ENCODE measurements around the gene ZFYVE1. TPM values are rescaled to one million over a fixed set of nuclear protein-coding genes. Genes with fewer than 3 reads are reported as not detected.

The ZFYVE1 gene, protein sequence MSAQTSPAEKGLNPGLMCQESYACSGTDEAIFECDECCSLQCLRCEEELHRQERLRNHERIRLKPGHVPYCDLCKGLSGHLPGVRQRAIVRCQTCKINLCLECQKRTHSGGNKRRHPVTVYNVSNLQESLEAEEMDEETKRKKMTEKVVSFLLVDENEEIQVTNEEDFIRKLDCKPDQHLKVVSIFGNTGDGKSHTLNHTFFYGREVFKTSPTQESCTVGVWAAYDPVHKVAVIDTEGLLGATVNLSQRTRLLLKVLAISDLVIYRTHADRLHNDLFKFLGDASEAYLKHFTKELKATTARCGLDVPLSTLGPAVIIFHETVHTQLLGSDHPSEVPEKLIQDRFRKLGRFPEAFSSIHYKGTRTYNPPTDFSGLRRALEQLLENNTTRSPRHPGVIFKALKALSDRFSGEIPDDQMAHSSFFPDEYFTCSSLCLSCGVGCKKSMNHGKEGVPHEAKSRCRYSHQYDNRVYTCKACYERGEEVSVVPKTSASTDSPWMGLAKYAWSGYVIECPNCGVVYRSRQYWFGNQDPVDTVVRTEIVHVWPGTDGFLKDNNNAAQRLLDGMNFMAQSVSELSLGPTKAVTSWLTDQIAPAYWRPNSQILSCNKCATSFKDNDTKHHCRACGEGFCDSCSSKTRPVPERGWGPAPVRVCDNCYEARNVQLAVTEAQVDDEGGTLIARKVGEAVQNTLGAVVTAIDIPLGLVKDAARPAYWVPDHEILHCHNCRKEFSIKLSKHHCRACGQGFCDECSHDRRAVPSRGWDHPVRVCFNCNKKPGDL
- 9.1 and 10.8 TPM in 2 replicates for total RNA-seq (2014; rRNA removed; shearing (Covaris generic); ENCODE audit: low replicate concordance)

DNA sequence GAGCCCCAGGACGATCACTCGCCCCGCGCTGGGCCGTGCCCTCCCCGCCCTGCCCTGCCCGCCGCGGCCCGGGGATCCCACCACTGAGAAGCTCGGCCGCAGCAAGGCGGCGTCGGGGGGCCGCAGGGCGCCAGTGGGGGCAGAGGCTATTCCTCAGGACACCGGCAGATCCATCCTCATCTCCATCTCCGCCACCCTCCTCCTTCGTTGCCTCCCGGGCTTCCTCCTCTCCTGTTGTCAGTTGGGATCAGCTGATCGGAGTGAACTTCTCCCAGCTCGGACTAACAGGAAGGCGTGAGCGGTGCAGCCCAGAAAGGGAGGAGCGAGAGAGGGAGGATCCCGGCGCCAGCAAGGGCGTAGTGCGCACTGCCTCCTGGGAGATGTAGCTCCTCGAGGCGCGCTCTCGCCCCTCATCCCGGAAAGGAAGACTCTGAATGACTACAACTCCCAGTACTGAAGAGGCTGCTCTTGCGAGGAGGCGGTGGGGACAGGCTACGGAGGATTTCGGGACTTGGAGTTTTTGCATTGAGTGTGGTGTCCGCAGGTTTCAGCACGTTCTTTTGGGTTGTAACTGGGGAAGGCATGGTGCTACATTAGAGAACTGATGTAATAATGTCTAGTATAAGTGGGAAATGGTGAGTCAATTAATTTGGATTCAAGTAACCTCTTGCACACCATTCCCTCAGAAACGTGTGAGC lies at the start of gene ZFYVE1:
ZFYVE1 (minus strand) TSS at position 262 of the 698 bp plus-strand sequence. CDS start 2,598 bp downstream, outside the sequence.
- Histone ChIP-seq H3K4me3 (ENCODE audit: low read length) (peak within 1 kb of the TSS; percentile 94), H3K9ac (ENCODE audit: low read length) (peak within 1 kb of the TSS; percentile 74)

DNA sequence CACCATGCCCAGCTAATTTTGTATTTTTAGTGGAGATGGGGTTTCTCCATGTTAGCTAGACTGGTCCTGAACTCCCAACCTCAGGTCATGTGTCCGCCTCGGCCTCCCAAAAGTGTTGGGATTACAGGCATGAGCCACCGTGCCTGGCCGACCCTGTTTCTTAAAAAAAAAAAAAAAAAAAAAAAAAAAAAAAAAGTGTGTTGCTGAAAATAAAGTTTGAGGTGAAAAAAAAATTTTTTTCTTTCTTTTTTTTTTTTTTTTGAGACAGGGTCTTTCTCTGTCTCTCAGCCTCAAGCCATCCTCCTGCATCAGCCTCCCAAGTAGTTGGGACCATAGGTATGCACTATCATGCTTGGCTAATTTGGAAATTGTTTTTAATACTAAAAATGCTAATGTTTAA lies 42.7 kb upstream of the ZFYVE1 start:
- H4K20me1 ChIP-seq (ENCODE audit: insufficient read depth, low read depth, low read length): peaks cover 67% of the 10 kb centered on the region
- H3K9ac ChIP-seq (ENCODE audit: low read length): no peak overlapping the region
- DNase-seq: no peak
- no peaks in the 10 kb centered on the region for H3K9me2 ChIP-seq (replicated peaks; ENCODE audit: insufficient read depth, low read length)
- H2AFZ ChIP-seq (ENCODE audit: low read length): no peak overlapping the region
- H3K27me3 ChIP-seq (ENCODE audit: low read length): no peaks in the 10 kb centered on the region
- H3K36me3 ChIP-seq (ENCODE audit: insufficient read depth, low read length): peaks cover 61% of the 10 kb centered on the region; the same call in 1 of the 2 replicates
- no peak overlapping the region for H3K4me2 ChIP-seq (ENCODE audit: low read depth, low read length, poor library complexity, severe bottlenecking)
- H3K4me1 ChIP-seq (ENCODE audit: low read length): no peaks in the 10 kb centered on the region
- H3K27ac ChIP-seq (ENCODE audit: low read length): no peak overlapping the region
- peaks cover 99% of the 10 kb centered on the region for H3K79me2 ChIP-seq (ENCODE audit: low read length)
- no peaks in the 10 kb centered on the region for H3K9me3 ChIP-seq (ENCODE audit: low read length)
- no peak overlapping the region for H3K4me3 ChIP-seq (ENCODE audit: low read length)

More for the DNA sequence above, at the start of gene ZFYVE1:
- H2AFZ ChIP-seq (ENCODE audit: low read length): peak within 1 kb of the TSS; percentile 92
- peak within 1 kb of the TSS; percentile 76 for H3K4me2 ChIP-seq (ENCODE audit: low read depth, low read length, poor library complexity, severe bottlenecking)
- H3K27ac ChIP-seq (ENCODE audit: low read length): no peak within 1 kb of the TSS
- no peaks in the 10 kb centered on the region for H4K20me1 ChIP-seq (ENCODE audit: insufficient read depth, low read depth, low read length)
- H3K4me1 ChIP-seq (ENCODE audit: low read length): peaks cover 26% of the 10 kb centered on the region
- no peaks in the 10 kb centered on the region for H3K9me3 ChIP-seq (ENCODE audit: low read length)
- H3K79me2 ChIP-seq (ENCODE audit: low read length): peaks cover 33% of the 10 kb centered on the region
- peaks cover 10% of the 10 kb centered on the region for H3K36me3 ChIP-seq (ENCODE audit: insufficient read depth, low read length)
- H3K9me2 ChIP-seq (replicated peaks; ENCODE audit: insufficient read depth, low read length): no peaks in the 10 kb centered on the region
- H3K27me3 ChIP-seq (ENCODE audit: low read length): no peaks in the 10 kb centered on the region
- peak; percentile 99 for DNase-seq

DNA sequence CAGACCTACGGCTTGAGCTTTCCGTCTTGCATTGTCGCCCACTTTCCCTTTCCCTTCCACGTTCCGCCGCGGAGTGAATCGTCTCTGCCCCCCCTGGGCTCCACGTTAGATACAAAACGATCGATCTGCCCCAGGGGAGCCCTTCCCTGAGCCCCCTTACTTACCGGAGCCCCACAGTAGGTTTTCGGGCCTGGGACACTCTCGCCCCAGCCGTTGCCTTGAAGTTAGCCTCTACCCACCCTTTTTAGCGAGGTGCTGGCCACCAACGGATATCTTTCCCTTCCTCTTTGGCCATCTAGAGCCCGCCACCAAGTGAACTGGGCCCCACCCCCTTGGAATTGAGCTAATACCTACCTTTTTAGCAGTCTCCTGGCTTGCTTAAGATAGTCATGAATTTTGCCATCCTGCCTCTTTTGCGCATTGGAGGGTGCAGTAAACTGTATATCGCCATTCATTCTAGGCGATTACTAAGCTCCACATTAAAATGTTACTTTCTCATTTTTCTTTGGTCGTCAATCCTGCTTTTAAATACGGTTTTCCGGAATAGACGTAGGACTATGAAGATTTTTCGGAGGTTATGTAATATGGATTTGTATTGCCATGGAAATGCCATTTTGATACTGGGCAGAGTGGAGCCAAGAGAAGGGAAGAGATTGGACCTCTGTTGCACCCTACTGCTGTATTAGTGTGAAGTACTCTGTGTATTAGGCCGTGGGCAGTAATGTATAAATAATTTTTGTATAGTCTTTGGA lies 32.2 kb upstream of the ZFYVE1 start:
- Histone ChIP-seq H3K9me2 (replicated peaks; ENCODE audit: insufficient read depth, low read length) (no peaks in the 10 kb centered on the region), H2AFZ (ENCODE audit: low read length) (no peak overlapping the region), H3K9ac (ENCODE audit: low read length) (peak overlapping the region; percentile 84), H3K27me3 (ENCODE audit: low read length) (no peaks in the 10 kb centered on the region), H3K4me2 (ENCODE audit: low read depth, low read length, poor library complexity, severe bottlenecking) (peak overlapping the region; percentile 86), H3K36me3 (ENCODE audit: insufficient read depth, low read length) (peaks cover 38% of the 10 kb centered on the region), H3K27ac (ENCODE audit: low read length) (peak overlapping the region; percentile 71), H3K79me2 (ENCODE audit: low read length) (peaks cover 57% of the 10 kb centered on the region), H3K4me1 (ENCODE audit: low read length) (peaks cover 33% of the 10 kb centered on the region), H3K4me3 (ENCODE audit: low read length) (peak overlapping the region; percentile 78), H3K9me3 (ENCODE audit: low read length) (no peaks in the 10 kb centered on the region), H4K20me1 (ENCODE audit: insufficient read depth, low read depth, low read length) (peaks cover 45% of the 10 kb centered on the region)
- DNase-seq: peak; percentile 72

DNA sequence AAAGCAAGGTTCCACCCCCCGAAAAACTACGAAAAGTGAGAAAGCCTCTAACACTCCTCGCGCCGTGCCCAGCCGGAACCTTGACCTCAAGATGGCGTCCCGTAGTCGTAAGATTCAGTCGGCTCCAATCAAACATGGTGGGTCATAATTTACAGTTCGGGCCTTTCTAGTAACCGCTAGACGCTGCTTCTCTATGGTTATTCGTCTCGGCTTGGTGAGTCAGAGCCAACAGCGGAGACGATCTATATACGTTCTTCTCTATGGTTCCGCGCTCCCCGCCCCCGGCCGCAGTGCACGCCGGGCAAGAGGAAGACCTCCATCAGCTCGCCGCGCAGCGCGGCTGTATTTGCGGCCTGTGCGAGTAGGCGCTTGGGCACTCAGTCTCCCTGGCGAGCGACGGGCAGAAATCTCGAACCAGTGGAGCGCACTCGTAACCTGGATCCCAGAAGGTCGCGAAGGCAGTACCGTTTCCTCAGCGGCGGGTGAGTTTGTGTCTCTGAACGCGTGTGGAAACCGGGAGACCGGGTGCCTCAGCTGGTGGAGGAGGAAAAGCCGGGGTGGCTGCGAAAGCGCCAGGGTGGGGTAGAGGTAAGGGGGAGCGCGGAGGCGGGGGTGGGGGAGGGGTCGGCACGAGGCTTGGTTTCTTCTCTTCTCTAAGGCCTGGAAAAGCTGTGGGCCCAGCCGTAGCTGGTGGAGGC lies 31.5 kb upstream of the ZFYVE1 start, which contains the start of gene RBM25:
RBM25 (plus strand) TSS at position 311 of the 698 bp plus-strand sequence. CDS start 13,108 bp downstream, outside the sequence.
- peaks cover 38% of the 10 kb centered on the region for H4K20me1 ChIP-seq (ENCODE audit: insufficient read depth, low read depth, low read length)
- peak within 1 kb of the TSS; percentile 84 for H3K9ac ChIP-seq (ENCODE audit: low read length)
- peak within 1 kb of the TSS; percentile 78 for H3K4me3 ChIP-seq (ENCODE audit: low read length)
- peaks cover 33% of the 10 kb centered on the region for H3K4me1 ChIP-seq (ENCODE audit: low read length)
- H3K27me3 ChIP-seq (ENCODE audit: low read length): no peaks in the 10 kb centered on the region
- peak within 1 kb of the TSS; percentile 59 for H2AFZ ChIP-seq (ENCODE audit: low read length)
- H3K79me2 ChIP-seq (ENCODE audit: low read length): peaks cover 50% of the 10 kb centered on the region
- DNase-seq: peak; percentile 100
- H3K9me2 ChIP-seq (replicated peaks; ENCODE audit: insufficient read depth, low read length): no peaks in the 10 kb centered on the region
- peak within 1 kb of the TSS; percentile 86 for H3K4me2 ChIP-seq (ENCODE audit: low read depth, low read length, poor library complexity, severe bottlenecking)
- H3K27ac ChIP-seq (ENCODE audit: low read length): peak within 1 kb of the TSS; percentile 77
- peaks cover 31% of the 10 kb centered on the region for H3K36me3 ChIP-seq (ENCODE audit: insufficient read depth, low read length)
- H3K9me3 ChIP-seq (ENCODE audit: low read length): no peaks in the 10 kb centered on the region

DNA sequence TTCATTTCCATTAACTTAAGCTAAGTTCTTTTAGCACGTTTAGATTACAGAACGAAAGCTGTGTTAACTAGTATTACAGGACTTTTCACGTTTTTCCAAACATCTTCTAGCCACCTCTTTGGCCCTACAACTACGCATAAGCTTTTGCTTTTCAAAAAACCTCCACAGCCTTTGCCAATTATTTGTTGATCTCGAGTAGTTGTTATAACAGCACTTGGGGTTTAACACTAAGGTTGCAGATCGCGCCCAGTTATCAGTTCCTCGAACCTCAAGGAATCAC lies 31.0 kb upstream of the ZFYVE1 start:
- Histone ChIP-seq H3K79me2 (ENCODE audit: low read length) (peaks cover 45% of the 10 kb centered on the region), H3K9me2 (replicated peaks; ENCODE audit: insufficient read depth, low read length) (no peaks in the 10 kb centered on the region), H3K9ac (ENCODE audit: low read length) (peak overlapping the region; percentile 72), H3K4me2 (ENCODE audit: low read depth, low read length, poor library complexity, severe bottlenecking) (peak overlapping the region; percentile 78), H3K36me3 (ENCODE audit: insufficient read depth, low read length) (peaks cover 30% of the 10 kb centered on the region), H3K4me1 (ENCODE audit: low read length) (peaks cover 33% of the 10 kb centered on the region), H3K9me3 (ENCODE audit: low read length) (no peaks in the 10 kb centered on the region), H3K4me3 (ENCODE audit: low read length) (peak overlapping the region; percentile 78), H2AFZ (ENCODE audit: low read length) (peak overlapping the region; percentile 59), H4K20me1 (ENCODE audit: insufficient read depth, low read depth, low read length) (peaks cover 37% of the 10 kb centered on the region), H3K27ac (ENCODE audit: low read length) (peak overlapping the region; percentile 77), H3K27me3 (ENCODE audit: low read length) (no peaks in the 10 kb centered on the region)
- DNase-seq: no peak

DNA sequence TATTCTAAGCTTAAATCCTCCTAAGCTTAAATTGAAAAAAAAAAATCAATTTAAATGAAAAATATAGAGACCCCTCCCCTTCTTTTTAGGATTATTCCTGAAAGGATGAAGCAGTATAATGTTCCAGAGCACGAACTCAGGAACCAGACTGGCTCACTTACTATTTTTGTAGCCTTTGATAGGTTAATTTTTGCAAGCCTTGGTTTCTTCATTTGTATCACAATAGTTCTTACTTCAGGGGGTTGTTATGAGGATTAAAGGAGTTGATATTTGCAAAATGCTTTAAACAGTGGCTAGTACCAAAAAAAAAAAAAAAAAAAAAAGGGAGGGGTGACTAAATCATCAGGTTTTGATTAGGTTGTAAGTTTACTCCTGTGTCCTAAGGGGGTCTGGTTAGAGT lies 28.3 kb upstream of the ZFYVE1 start:
- H3K4me1 ChIP-seq (ENCODE audit: low read length): peaks cover 17% of the 10 kb centered on the region
- H3K27me3 ChIP-seq (ENCODE audit: low read length): no peaks in the 10 kb centered on the region
- peaks cover 4% of the 10 kb centered on the region; the same call in 1 of the 2 replicates for H3K36me3 ChIP-seq (ENCODE audit: insufficient read depth, low read length)
- no peak overlapping the region for H3K27ac ChIP-seq (ENCODE audit: low read length)
- H3K9ac ChIP-seq (ENCODE audit: low read length): no peak overlapping the region
- DNase-seq: no peak
- peaks cover 19% of the 10 kb centered on the region for H3K79me2 ChIP-seq (ENCODE audit: low read length)
- H3K4me2 ChIP-seq (ENCODE audit: low read depth, low read length, poor library complexity, severe bottlenecking): no peak overlapping the region
- H3K9me2 ChIP-seq (replicated peaks; ENCODE audit: insufficient read depth, low read length): no peaks in the 10 kb centered on the region
- peaks cover 12% of the 10 kb centered on the region for H4K20me1 ChIP-seq (ENCODE audit: insufficient read depth, low read depth, low read length)
- H3K4me3 ChIP-seq (ENCODE audit: low read length): no peak overlapping the region
- no peaks in the 10 kb centered on the region for H3K9me3 ChIP-seq (ENCODE audit: low read length)
- H2AFZ ChIP-seq (ENCODE audit: low read length): no peak overlapping the region

DNA sequence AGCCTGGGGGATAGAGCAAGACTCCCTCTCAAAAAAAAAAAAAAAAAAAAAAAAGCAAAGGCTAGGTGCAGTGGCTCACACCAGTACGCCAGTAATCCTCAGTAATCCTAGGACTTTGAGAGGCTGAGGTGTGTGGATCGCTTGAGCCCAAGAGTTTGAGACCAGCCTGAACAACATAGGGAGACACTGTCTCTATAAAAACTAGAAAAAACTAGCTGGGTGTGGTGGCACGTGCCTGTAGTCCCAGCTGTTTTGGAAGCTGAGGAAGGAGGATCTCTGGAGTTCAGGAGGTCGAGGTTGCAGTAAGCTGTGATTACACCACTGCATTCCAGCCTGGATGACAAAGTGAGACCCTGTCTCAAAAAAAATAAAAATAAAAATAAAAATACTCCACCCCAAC lies 22.5 kb upstream of the ZFYVE1 start:
- Histone ChIP-seq H2AFZ (ENCODE audit: low read length) (no peak overlapping the region), H3K4me2 (ENCODE audit: low read depth, low read length, poor library complexity, severe bottlenecking) (no peak overlapping the region), H3K36me3 (ENCODE audit: insufficient read depth, low read length) (no peaks in the 10 kb centered on the region)

More for the DNA sequence above, 22.5 kb upstream of the ZFYVE1 start:
- Histone ChIP-seq H3K9me3 (ENCODE audit: low read length) (no peaks in the 10 kb centered on the region), H3K79me2 (ENCODE audit: low read length) (no peaks in the 10 kb centered on the region), H3K4me1 (ENCODE audit: low read length) (peaks cover 12% of the 10 kb centered on the region), H3K27me3 (ENCODE audit: low read length) (no peaks in the 10 kb centered on the region), H3K4me3 (ENCODE audit: low read length) (no peak overlapping the region), H3K9ac (ENCODE audit: low read length) (no peak overlapping the region), H3K27ac (ENCODE audit: low read length) (no peak overlapping the region), H3K9me2 (replicated peaks; ENCODE audit: insufficient read depth, low read length) (no peaks in the 10 kb centered on the region), H4K20me1 (ENCODE audit: insufficient read depth, low read depth, low read length) (no peaks in the 10 kb centered on the region)
- DNase-seq: no peak

Data from Karpas-422 (cell line).